Measurements from ENCODE around the gene MAP3K15.
A peak's percentile ranks its signal among the peaks of the same experiment; 100 is the strongest.

The MAP3K15 gene, protein sequence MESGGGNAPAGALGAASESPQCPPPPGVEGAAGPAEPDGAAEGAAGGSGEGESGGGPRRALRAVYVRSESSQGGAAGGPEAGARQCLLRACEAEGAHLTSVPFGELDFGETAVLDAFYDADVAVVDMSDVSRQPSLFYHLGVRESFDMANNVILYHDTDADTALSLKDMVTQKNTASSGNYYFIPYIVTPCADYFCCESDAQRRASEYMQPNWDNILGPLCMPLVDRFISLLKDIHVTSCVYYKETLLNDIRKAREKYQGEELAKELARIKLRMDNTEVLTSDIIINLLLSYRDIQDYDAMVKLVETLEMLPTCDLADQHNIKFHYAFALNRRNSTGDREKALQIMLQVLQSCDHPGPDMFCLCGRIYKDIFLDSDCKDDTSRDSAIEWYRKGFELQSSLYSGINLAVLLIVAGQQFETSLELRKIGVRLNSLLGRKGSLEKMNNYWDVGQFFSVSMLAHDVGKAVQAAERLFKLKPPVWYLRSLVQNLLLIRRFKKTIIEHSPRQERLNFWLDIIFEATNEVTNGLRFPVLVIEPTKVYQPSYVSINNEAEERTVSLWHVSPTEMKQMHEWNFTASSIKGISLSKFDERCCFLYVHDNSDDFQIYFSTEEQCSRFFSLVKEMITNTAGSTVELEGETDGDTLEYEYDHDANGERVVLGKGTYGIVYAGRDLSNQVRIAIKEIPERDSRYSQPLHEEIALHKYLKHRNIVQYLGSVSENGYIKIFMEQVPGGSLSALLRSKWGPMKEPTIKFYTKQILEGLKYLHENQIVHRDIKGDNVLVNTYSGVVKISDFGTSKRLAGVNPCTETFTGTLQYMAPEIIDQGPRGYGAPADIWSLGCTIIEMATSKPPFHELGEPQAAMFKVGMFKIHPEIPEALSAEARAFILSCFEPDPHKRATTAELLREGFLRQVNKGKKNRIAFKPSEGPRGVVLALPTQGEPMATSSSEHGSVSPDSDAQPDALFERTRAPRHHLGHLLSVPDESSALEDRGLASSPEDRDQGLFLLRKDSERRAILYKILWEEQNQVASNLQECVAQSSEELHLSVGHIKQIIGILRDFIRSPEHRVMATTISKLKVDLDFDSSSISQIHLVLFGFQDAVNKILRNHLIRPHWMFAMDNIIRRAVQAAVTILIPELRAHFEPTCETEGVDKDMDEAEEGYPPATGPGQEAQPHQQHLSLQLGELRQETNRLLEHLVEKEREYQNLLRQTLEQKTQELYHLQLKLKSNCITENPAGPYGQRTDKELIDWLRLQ (N-terminal part only)

GRCh38 chrX:19514791-19515614 is at the start of gene MAP3K15:
Gene MAP3K15 (minus strand): TSS chrX:19515508. CDS start chrX:19515261, 247 bp downstream.
- DNase-seq (ENCODE audit: low read depth), result no peak

GRCh38 chrX:19564606-19565005 is 49.3 kb upstream of the MAP3K15 start:
- DNase-seq (ENCODE audit: low read depth), result no peak

GRCh38 chrX:19563746-19564145 is 48.4 kb upstream of the MAP3K15 start:
- DNase-seq (ENCODE audit: low read depth), result no peak

GRCh38 chrX:19563327-19563726 is 48.0 kb upstream of the MAP3K15 start:
- DNase-seq (ENCODE audit: low read depth), result no peak

GRCh38 chrX:19560611-19561010 is 45.3 kb upstream of the MAP3K15 start:
- no peak for DNase-seq (ENCODE audit: low read depth)

GRCh38 chrX:19557822-19558221 is 42.5 kb upstream of the MAP3K15 start:
- no peak for DNase-seq (ENCODE audit: low read depth)

GRCh38 chrX:19556202-19556601 is 40.9 kb upstream of the MAP3K15 start:
- DNase-seq (ENCODE audit: low read depth), result no peak

DNA sequence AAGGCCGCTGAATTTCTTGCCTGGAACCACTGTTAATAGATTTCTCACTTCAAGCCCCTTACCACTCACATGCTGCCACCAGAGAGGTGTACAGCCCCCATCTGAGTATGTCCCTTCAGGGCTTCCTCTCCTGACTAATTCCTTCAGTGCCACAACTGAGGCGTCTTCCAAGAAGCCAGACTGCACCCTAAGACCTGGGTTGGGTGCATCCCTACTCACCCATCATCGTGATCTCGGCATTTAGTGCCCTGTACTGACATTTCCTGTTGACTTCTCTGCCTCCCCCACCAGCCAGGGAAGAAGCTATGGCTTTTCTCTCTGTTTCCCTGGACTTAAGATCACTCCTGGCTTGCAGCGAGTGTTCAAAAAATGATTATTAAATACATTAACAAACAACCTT is 40.4 kb upstream of the MAP3K15 start:
- DNase-seq (ENCODE audit: low read depth), result no peak

DNA sequence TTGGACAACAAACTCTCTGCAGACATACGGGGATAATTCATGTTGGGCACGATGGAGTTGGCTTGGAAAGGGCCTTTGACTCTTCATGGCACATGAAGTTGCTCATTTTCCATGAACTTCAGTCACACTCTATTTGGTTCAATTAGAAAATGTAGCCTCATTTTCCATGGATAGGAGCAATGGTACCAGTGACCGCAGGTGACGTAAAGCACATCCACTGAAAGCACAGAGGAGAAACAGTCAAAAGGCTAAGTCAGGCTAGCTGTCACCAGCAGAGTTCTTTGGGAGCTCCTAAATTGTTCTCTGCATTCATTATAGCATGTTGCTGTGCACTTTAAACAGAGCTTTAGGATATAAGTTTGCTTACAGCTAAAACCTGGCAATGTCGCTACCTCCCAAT is 39.9 kb upstream of the MAP3K15 start:
- DNase-seq (ENCODE audit: low read depth), result no peak

DNA sequence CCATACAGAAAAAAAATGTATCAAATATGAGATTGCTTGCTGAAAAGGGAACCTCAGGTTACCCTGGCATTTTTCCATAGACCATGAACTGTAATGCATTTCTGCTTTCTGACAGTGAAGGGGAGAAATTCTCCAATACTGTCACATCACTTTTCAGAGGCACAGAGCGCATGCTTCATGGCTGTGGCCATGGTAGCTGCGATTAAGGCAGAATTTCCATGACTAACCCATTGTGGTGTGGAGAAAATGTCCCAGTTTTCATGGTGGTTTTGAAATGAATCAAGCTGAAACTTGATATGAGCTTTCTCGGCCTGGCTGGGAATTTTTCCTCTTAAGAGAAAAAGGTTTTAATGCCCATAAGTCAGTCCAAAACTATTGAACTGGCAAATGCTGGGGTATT is 39.5 kb upstream of the MAP3K15 start:
- DNase-seq (ENCODE audit: low read depth), result peak; percentile 42

DNA sequence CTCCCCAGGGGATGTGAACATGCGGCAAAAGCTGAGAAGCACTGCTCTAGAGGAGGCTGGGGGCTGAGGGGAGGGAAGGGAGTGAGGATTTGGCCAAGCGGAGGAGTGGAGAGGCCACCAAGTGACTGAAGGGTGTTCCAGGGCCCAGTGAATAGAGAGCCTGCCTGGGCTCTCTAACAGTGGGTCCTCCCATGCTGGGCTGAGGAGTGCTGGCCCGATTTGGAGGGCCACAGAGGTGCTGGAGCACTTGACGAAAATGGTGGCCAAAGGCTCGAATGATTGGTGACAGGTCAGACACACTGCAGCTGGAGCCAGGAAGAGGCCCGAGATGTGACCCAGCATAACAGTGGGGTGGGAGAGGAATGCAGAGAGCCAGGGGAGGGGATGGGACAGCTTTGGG is 37.5 kb upstream of the MAP3K15 start:
- no peak for DNase-seq (ENCODE audit: low read depth)

- no peak for DNase-seq (ENCODE audit: low read depth)
Measured at GRCh38 chrX:19549838-19550237, 34.5 kb upstream of the MAP3K15 start.

DNA sequence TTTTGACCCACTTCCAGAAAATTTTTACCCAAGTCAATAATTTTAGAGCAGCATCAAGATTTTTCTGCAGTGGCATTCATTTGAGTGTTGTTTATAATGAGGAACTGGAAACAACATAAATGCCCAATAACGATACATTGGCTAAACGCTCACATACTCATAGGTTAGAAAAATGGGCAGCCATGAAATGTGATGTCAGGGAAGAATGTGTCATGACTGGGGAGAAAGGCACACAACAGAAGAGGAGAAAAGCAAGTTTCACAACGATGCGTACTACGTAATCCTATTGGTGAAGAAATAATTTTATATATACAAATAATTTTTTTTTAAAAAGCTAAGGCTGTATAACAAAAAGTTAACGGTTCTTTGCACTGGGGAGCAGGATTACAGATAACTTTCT is 33.6 kb upstream of the MAP3K15 start:
- no peak for DNase-seq (ENCODE audit: low read depth)

- no peak for DNase-seq (ENCODE audit: low read depth)
Measured at GRCh38 chrX:19548279-19548678, 33.0 kb upstream of the MAP3K15 start.

- no peak for DNase-seq (ENCODE audit: low read depth)
Measured at GRCh38 chrX:19545651-19546050, 30.3 kb upstream of the MAP3K15 start.

DNA sequence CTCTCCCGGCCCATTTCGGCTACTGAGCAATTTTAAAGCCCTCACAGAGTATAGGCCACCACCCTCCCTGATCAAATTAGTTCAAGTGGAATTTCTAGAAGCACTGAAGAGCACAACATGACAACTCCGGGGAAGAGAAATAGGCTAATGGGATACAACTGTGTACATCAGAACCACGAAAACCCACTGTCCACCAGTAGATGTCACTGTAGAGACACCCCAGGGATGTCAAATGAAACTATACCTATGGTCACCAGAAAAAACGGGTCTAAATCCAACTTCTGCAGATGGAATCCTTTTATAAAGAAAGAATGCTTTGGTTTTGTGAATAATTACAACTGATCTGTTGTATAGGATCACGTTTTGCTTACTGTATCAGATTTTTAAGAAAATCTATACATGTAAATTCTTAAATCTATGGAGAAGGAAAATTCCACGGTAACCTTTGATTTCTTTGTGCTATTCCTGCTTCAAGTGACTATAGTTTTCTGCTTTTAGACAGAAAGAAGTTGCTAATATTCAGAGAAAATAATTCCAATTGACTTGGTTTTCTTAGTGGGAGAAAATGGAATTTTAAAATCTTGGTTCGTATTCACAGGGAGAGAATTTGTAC is 29.5 kb upstream of the MAP3K15 start:
- peak; percentile 31 for DNase-seq (ENCODE audit: low read depth)

DNA sequence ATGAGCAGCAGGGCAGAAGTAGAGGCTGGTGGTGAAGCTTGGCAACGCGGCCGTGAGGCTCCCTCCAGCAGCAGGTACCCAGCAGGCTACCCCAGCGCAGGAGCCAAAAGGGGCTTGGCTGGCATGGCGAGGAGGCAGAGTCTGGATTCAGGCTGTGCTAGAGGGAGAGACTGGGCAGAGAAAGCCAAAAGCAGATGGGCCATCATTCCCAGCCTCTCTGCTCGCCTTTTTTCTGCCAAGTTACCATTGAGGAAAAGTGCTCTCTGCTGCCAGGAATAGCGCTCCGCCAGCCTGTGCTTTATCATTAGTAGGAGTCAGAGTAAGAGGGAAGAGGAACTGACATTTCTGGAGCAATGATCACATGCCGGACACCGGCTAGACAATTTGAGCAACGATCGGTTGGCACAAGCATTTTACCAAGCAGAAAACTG is 28.7 kb upstream of the MAP3K15 start:
- no peak for DNase-seq (ENCODE audit: low read depth)

DNA sequence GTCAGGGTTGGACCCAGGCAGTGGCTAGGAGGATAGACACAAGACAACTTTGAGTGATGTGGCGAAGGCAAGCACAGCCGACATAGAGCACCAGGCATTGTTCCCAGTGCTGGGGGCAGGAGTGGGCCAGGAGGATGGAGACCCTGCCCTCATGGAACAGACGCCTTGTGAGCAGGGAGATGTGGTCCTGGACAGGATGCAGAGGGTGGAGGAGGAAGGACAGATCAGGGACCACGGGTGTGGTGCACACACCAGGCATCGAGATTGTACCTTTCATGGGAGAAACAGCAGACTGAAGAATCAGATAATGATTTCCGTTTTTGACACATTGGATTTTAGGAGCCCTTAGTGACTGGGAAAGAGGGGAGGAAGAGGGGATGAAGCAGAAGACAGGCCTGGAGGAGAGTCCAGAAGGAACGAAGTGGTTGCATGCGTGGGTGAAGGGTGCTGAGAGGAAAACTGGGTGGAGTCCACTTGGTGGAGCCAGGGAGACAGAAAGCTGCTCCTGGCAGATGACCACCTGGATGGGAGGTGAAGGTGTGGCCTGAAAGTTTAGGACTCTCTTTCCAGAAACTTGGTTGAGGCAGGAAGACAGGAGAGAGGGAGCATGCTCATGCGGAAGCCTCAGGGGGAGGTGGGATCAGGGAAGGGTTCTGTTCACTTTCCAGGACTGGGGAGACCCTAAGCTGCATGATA is 27.9 kb upstream of the MAP3K15 start:
- no peak for DNase-seq (ENCODE audit: low read depth)

DNA sequence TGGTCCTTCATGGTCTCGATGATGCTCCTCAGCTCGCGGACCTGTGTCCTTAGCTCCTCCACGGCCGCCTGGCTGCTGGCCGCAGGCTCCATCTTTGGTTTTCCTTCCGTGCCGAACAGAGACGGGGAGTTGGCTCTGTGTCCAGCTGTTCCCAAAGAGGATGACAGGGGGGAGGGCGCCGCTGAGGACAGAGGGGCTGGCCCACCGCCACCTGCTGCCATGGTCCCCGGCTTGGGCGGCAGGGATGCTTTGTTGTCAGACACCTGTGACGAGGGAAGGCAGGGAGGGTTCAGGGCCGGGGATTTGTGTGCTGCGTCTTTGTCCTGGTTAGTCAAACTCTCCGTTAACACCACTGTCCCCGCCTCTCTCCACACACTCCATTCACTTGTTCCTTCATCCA is 26.6 kb upstream of the MAP3K15 start:
- no peak for DNase-seq (ENCODE audit: low read depth)

- DNase-seq (ENCODE audit: low read depth), result no peak
Measured at GRCh38 chrX:19541196-19541595, 25.9 kb upstream of the MAP3K15 start.
